Endothelial cell of umbilical vein (primary cell): ENCODE measurements around the gene OPCML. TPM values are rescaled to one million over a fixed set of nuclear protein-coding genes. Genes with fewer than 3 reads are reported as not detected.

Source experiments
- BruUV-seq: library from RNA; stranded (reverse); fragments of 400-500 nt; replicated peaks from 2 replicates; lab custom pipeline; 2021; lab: Mats Ljungman, UMichigan
- CTCF ChIA-PET: fragments of 300-600, 350-600 bp; sonication (Branson Sonifier 250); formaldehyde crosslinking; loops from one replicate; lab custom pipeline; 2021; ENCODE audit warnings: antibody characterized with exemption, inconsistent platforms; lab: Charles Lee
- POLR2A ChIA-PET: fragments of 300-600, 350-600 bp; sonication (Branson Sonifier 250); formaldehyde crosslinking; loops from one replicate; lab custom pipeline; 2021; ENCODE audit warnings: antibody characterized with exemption, inconsistent platforms; lab: Charles Lee
- DNase-seq: peaks from one replicate; pipeline ENCODE4 v3.0.0-alpha.2; 2011; ENCODE audit warnings: low read depth, low spot score
- FAIRE-seq: peaks from 2 replicates; lab custom pipeline; 2011; peaks lifted over from hg19 to GRCh38; lab: Jason Lieb, UNC
- H2AFZ ChIP-seq: 2 replicates; pipeline ENCODE4 v1.6.0; 2012; ENCODE audit warnings: low read depth, low read length, control low read depth, inconsistent platforms
- H3K27ac ChIP-seq: 2 replicates; pipeline ENCODE4 v1.5.1; 2011; ENCODE audit warnings: low read depth, mild to moderate bottlenecking, control low read depth, low read length, moderate library complexity; ENCODE audit not compliant: insufficient read depth
- H3K27me3 ChIP-seq, 2 experiments: 2 replicates each; pipeline versions ENCODE4 v1.6.0 to v1.6.1; 2011; ENCODE audit warnings: low read length in 2 of 2, mixed read lengths in 1 of 2; ENCODE audit not compliant: control insufficient read depth in 2 of 2, insufficient read depth in 2 of 2
- H3K36me3 ChIP-seq, 2 experiments: 2 replicates in 1 of 2; 3 replicates in 1 of 2; pipeline ENCODE4 v1.5.1; 2011; ENCODE audit warnings: low read length in 2 of 2, mild to moderate bottlenecking in 1 of 2, moderate library complexity in 1 of 2; ENCODE audit not compliant: control insufficient read depth in 2 of 2, insufficient read depth in 2 of 2; ENCODE audit errors: extremely low read depth in 1 of 2
- H3K4me1 ChIP-seq: 3 replicates; pipeline ENCODE4 v1.5.1; 2011; ENCODE audit warnings: mild to moderate bottlenecking, low read length; ENCODE audit not compliant: control insufficient read depth, insufficient read depth; ENCODE audit errors: extremely low read depth
- H3K4me2 ChIP-seq: 2 replicates; pipeline ENCODE4 v1.6.1; 2011; ENCODE audit warnings: low read length, control low read depth, mixed read lengths; ENCODE audit not compliant: insufficient read depth
- H3K4me3 ChIP-seq, 3 experiments: fragments of 200-600 bp in 1 of 3; sonication (generic), shearing (Covaris generic) in 1 of 3; replicated peaks in 1 of 3; 2 replicates each; pipeline ENCODE4 v1.5.1; 2011 to 2016; ENCODE audit warnings: control low read depth in 3 of 3, low read length in 3 of 3, mild to moderate bottlenecking in 2 of 3, inconsistent platforms in 1 of 3, low read depth in 1 of 3, moderate library complexity in 1 of 3; ENCODE audit not compliant: insufficient read depth in 1 of 3
- H3K79me2 ChIP-seq: 2 replicates; pipeline ENCODE4 v1.6.0; 2012; ENCODE audit warnings: low read length, inconsistent platforms; ENCODE audit not compliant: control insufficient read depth, insufficient read depth
- H3K9ac ChIP-seq: replicated peaks from 2 replicates; pipeline ENCODE3; 2011; ENCODE audit warnings: low read length, control low read depth; ENCODE audit not compliant: insufficient read depth; ENCODE audit errors: extremely low read depth
- H3K9me1 ChIP-seq: replicated peaks from 3 replicates; pipeline ENCODE4 v1.6.0; 2011; ENCODE audit warnings: mild to moderate bottlenecking, low read length; ENCODE audit not compliant: control insufficient read depth, insufficient read depth; ENCODE audit errors: extremely low read depth
- H3K9me3 ChIP-seq: replicated peaks from 2 replicates; pipeline ENCODE4 v1.5.1; 2012; ENCODE audit warnings: low read length, inconsistent platforms; ENCODE audit not compliant: control insufficient read depth, insufficient read depth
- H4K20me1 ChIP-seq: replicated peaks from 2 replicates; pipeline ENCODE3; 2011; ENCODE audit warnings: mild to moderate bottlenecking, low read length; ENCODE audit not compliant: control insufficient read depth, insufficient read depth; ENCODE audit errors: extremely low read depth
- CTCF ChIP-seq, 2 donors: IDR thresholded peaks; 1 replicate in 1 of 2; 2 replicates in 1 of 2; pipeline ENCODE4 v1.5.1; 2011; ENCODE audit warnings: low read length in 2 of 2, mild to moderate bottlenecking in 2 of 2, moderate library complexity in 2 of 2, control low read depth in 1 of 2, inconsistent platforms in 1 of 2, low read depth in 1 of 2; ENCODE audit not compliant: insufficient read depth in 1 of 2; ENCODE audit errors: extremely low read depth in 1 of 2
- EZH2 ChIP-seq: IDR thresholded peaks from 2 replicates; pipeline ENCODE4 v1.6.1; 2012; ENCODE audit warnings: borderline replicate concordance, low read depth, mild to moderate bottlenecking, moderate library complexity, low read length, inconsistent platforms; ENCODE audit not compliant: severe bottlenecking
- GATA2 ChIP-seq: IDR thresholded peaks from 2 replicates; pipeline ENCODE4 v1.7.0; 2011; ENCODE audit warnings: low read depth, mild to moderate bottlenecking, moderate library complexity, mixed read lengths, low read length; ENCODE audit not compliant: insufficient read length, insufficient read depth
- dilution Hi-C: fragments of 300-500 bp; cut with MboI; formaldehyde crosslinking; loops from one replicate; pipeline ENCODE4 v1.15.0; 2019; ENCODE audit warnings: low sequenced_read_pairs; ENCODE audit not compliant: extremely low pct_ligation_motif_present
- intact Hi-C: fragments of 100-400 bp; cut with micrococcal nuclease; formaldehyde crosslinking; loops from one replicate; pipeline ENCODE4 v1.10.0; 2022
- polyA plus RNA-seq, 4 experiments: library from polyadenylated mRNA; depleted of rRNA in 3 of 4; stranded (reverse) in 3 of 4; unstranded in 1 of 4; fragments of >200 nt; gene quantifications; 2 replicates each; pipeline versions ENCODE4 v1.2.1 to v1.2.3, GENCODE V29; 2011 to 2012; ENCODE audit warnings: missing spikeins in 1 of 4
- total RNA-seq: library from RNA; stranded (reverse); gene quantifications from 2 replicates; pipeline ENCODE4 v1.2.3, GENCODE V29; 2021

The OPCML gene
- total and polyA plus RNA-seq, 2 donors (not counting 3 experiments of a cell fraction or from before 2014, with no cell fraction given), result not detected

GRCh38 chr11:132803436-132803835 is 728.9 kb downstream of the OPCML start:
- intact Hi-C loops (no loop called here), dilution Hi-C loops (no loop called here)
- H3K79me2 ChIP-seq, result no peaks in the 10 kb centered on the region
- H2AFZ ChIP-seq, result no peak overlapping the region
- no peak overlapping the region for H3K9ac ChIP-seq
- no peak overlapping the region for H3K27ac ChIP-seq
- POLR2A ChIA-PET, result no interaction called here
- FAIRE-seq (no peak), DNase-seq (no peak)
- no TSS peak for BruUV-seq
- no peaks in the 10 kb centered on the region for H4K20me1 ChIP-seq
- H3K27me3 ChIP-seq, result no peaks in the 10 kb centered on the region
- H3K9me1 ChIP-seq, result no peaks in the 10 kb centered on the region
- TF ChIP-seq EZH2 (no peak), GATA2 (no peak)
- no peak overlapping the region for H3K4me2 ChIP-seq
- no peaks in the 10 kb centered on the region for H3K36me3 ChIP-seq
- CTCF ChIA-PET, result no interaction called here
- H3K4me1 ChIP-seq, result no peaks in the 10 kb centered on the region
- H3K9me3 ChIP-seq, result no peaks in the 10 kb centered on the region
- no peak overlapping the region for H3K4me3 ChIP-seq

- H3K27me3 ChIP-seq, result no peaks in the 10 kb centered on the region
- H3K9me3 ChIP-seq, result no peaks in the 10 kb centered on the region
- H2AFZ ChIP-seq, result no peak overlapping the region
- no peaks in the 10 kb centered on the region for H3K4me1 ChIP-seq
- no TSS peak for BruUV-seq
- H4K20me1 ChIP-seq, result no peaks in the 10 kb centered on the region
- dilution Hi-C loops (no loop called here), intact Hi-C loops (no loop called here)
- DNase-seq (no peak), FAIRE-seq (no peak)
- TF ChIP-seq CTCF (IDR thresholded peaks at IDR 0.05; ENCODE audit: extremely low read depth in 1 of 2, insufficient read depth in 1 of 2, low read depth in 1 of 2, low read length in 2 of 2), result no peak
- H3K27ac ChIP-seq, result no peak overlapping the region
- H3K9ac ChIP-seq, result no peak overlapping the region
- H3K4me3 ChIP-seq, result no peak overlapping the region
- H3K79me2 ChIP-seq, result no peaks in the 10 kb centered on the region
- no peaks in the 10 kb centered on the region for H3K36me3 ChIP-seq
- H3K4me2 ChIP-seq, result no peak overlapping the region
- H3K9me1 ChIP-seq, result no peaks in the 10 kb centered on the region
- ChIA-PET POLR2A (no interaction called here), CTCF (no interaction called here)
Measured at GRCh38 chr11:132802947-132803346, 729.4 kb downstream of the OPCML start.
